Calu3 (cell line): Measurements from ENCODE around the gene RABEP1. TPM values are rescaled to one million over a fixed set of nuclear protein-coding genes. Genes with fewer than 3 reads are reported as not detected.
"Not testable (repeated sequence)": the region's sequence is repeated elsewhere in the genome, so short reads cannot be mapped to it uniquely, and the experiment has no call there.

ENCODE experiments used
- BruUV-seq: library from RNA; stranded (reverse); fragments of 400-500 nt; replicated peaks from 2 replicates; lab custom pipeline; 2021; lab: Mats Ljungman, UMichigan
- CTCF ChIA-PET: fragments of 300-600 bp; sonication (Branson Sonifier 250); formaldehyde crosslinking; loops from one replicate; lab custom pipeline; 2022; ENCODE audit warnings: antibody characterized with exemption; lab: Charles Lee
- DNase-seq: peaks from one replicate; pipeline ENCODE4 v3.0.0; 2022
- H3K27ac Mint-ChIP-seq: one replicate; pipeline ENCODE4 v1.8.0; 2022; ENCODE audit warnings: mixed read lengths; ENCODE audit not compliant: unreplicated experiment
- H3K27me3 Mint-ChIP-seq: one replicate; pipeline ENCODE4 v1.8.0; 2022; ENCODE audit warnings: mixed read lengths; ENCODE audit not compliant: unreplicated experiment
- H3K36me3 Mint-ChIP-seq: one replicate; pipeline ENCODE4 v1.8.0; 2022; ENCODE audit warnings: mild to moderate bottlenecking, moderate library complexity, mixed read lengths; ENCODE audit not compliant: insufficient read depth, unreplicated experiment
- H3K4me1 Mint-ChIP-seq: one replicate; pipeline ENCODE4 v1.8.0; 2022; ENCODE audit warnings: mild to moderate bottlenecking, low read depth, mixed read lengths; ENCODE audit not compliant: unreplicated experiment
- H3K4me3 Mint-ChIP-seq: one replicate; pipeline ENCODE4 v1.8.0; 2022; ENCODE audit warnings: mild to moderate bottlenecking, low read depth, moderate library complexity, mixed read lengths; ENCODE audit not compliant: unreplicated experiment
- H3K9me3 Mint-ChIP-seq: one replicate; pipeline ENCODE4 v1.8.0; 2022; ENCODE audit warnings: low read depth, mixed read lengths; ENCODE audit not compliant: unreplicated experiment
- CTCF ChIP-seq: fragments of 200-600 bp; IDR thresholded peaks from one replicate; pipeline ENCODE4 v1.8.0; 2022; ENCODE audit warnings: antibody characterized with exemption; ENCODE audit not compliant: unreplicated experiment
- intact Hi-C: fragments of 100-400 bp; cut with micrococcal nuclease; formaldehyde crosslinking; loops from one replicate; pipeline ENCODE4 v1.10.0; 2022; ENCODE audit not compliant: unreplicated experiment
- total RNA-seq: library from RNA; stranded (reverse); gene quantifications from 2 replicates; pipeline ENCODE4 v1.2.3, GENCODE V29; 2022

RABEP1 gene
- total RNA-seq, 1 experiment from 2014 or later = 33.5 TPM

- Mint-ChIP-seq H3K9me3 (no peaks in the 10 kb centered on the region), H3K4me3 (no peak overlapping the region), H3K4me1 (no peaks in the 10 kb centered on the region), H3K36me3 (peaks cover 24% of the 10 kb centered on the region), H3K27me3 (no peaks in the 10 kb centered on the region), H3K27ac (no peak overlapping the region)
- intact Hi-C loops = no loop called here
- CTCF ChIA-PET = no interaction called here
- TF ChIP-seq CTCF = no peak
- no TSS peak for BruUV-seq
- no peak for DNase-seq
Measured at GRCh38 chr17:5429191-5429887, 147.3 kb downstream of the RABEP1 start.

- Mint-ChIP-seq H3K9me3 (no peaks in the 10 kb centered on the region), H3K27me3 (no peaks in the 10 kb centered on the region), H3K27ac (no peak overlapping the region), H3K4me3 (no peak overlapping the region), H3K4me1 (no peaks in the 10 kb centered on the region), H3K36me3 (peaks cover 26% of the 10 kb centered on the region)
- intact Hi-C loops = no loop called here
- no peak for TF ChIP-seq CTCF
- CTCF ChIA-PET = no interaction called here
- no TSS peak for BruUV-seq
- no peak for DNase-seq
Measured at GRCh38 chr17:5430413-5430999, 148.4 kb downstream of the RABEP1 start.

GRCh38 chr17:5431234-5431633 lies 149.2 kb downstream of the RABEP1 start:
- H3K36me3 Mint-ChIP-seq = peaks cover 30% of the 10 kb centered on the region
- H3K27ac Mint-ChIP-seq, H3K27me3 Mint-ChIP-seq, H3K4me1 Mint-ChIP-seq, H3K4me3 Mint-ChIP-seq, BruUV-seq, H3K9me3 Mint-ChIP-seq, DNase-seq, CTCF ChIA-PET, intact Hi-C loops: not testable (repeated sequence)

GRCh38 chr17:5431949-5432556 lies 150.0 kb downstream of the RABEP1 start:
- CTCF ChIA-PET = no interaction called here
- H3K27me3 Mint-ChIP-seq = no peaks in the 10 kb centered on the region

More at GRCh38 chr17:5431949-5432556, 150.0 kb downstream of the RABEP1 start:
- Mint-ChIP-seq H3K4me3 (no peak overlapping the region), H3K4me1 (no peaks in the 10 kb centered on the region), H3K36me3 (peaks cover 34% of the 10 kb centered on the region), H3K9me3 (no peaks in the 10 kb centered on the region), H3K27ac (no peak overlapping the region)
- no TSS peak for BruUV-seq
- intact Hi-C loops = no loop called here
- no peak for DNase-seq
- no peak for TF ChIP-seq CTCF
